Thoracic aorta (tissue), 2 donors: Measurements from ENCODE around the gene MCCD1. TPM values are rescaled to one million over a fixed set of nuclear protein-coding genes. Genes with fewer than 3 reads are reported as not detected.

ENCODE experiments used
- ATAC-seq: fragments of 150-250 bp; one replicate; pipeline ENCODE4 v1.8.0; 2017; ENCODE audit warnings: low read depth; ENCODE audit not compliant: insufficient number of reproducible peaks, low FRiP score
- DNase-seq: peaks from one replicate; pipeline ENCODE4 v3.0.0-alpha.2; 2020; ENCODE audit warnings: low spot score
- H3K27ac ChIP-seq, 2 donors: fragments of 200-600 bp; sonication (generic); 1 replicate in 1 of 2; 2 replicates in 1 of 2; pipeline ENCODE4 v1.5.1; 2016; ENCODE audit warnings: mild to moderate bottlenecking in 2 of 2, moderate library complexity in 2 of 2
- H3K27me3 ChIP-seq: fragments of 200-600 bp; sonication (generic); replicated peaks from 2 replicates; pipeline ENCODE4 v1.6.0; 2016; ENCODE audit warnings: mild to moderate bottlenecking; ENCODE audit not compliant: insufficient read depth
- H3K36me3 ChIP-seq: fragments of 200-600 bp; sonication (generic); one replicate; pipeline ENCODE4 v1.5.1; 2016
- H3K4me1 ChIP-seq, 2 donors: fragments of 200-600 bp; sonication (generic); 1 replicate in 1 of 2; 2 replicates in 1 of 2; pipeline versions ENCODE4 v1.5.1 to v1.6.0; 2016; ENCODE audit warnings: low read depth in 2 of 2, mild to moderate bottlenecking in 1 of 2; ENCODE audit not compliant: control insufficient read depth in 1 of 2
- H3K4me3 ChIP-seq: fragments of 200-600 bp; sonication (generic); 2 replicates; pipeline ENCODE4 v1.5.1; 2016; ENCODE audit warnings: mild to moderate bottlenecking
- H3K9me3 ChIP-seq: fragments of 200-600 bp; sonication (generic); 2 replicates; pipeline ENCODE4 v1.5.1; 2016
- total RNA-seq, 2 donors: library from RNA; depleted of rRNA; stranded (reverse); fragments of >200 nt; gene quantifications; one replicate each; pipeline versions ENCODE4 v1.1.0 to v1.2.3, GENCODE V29; 2016
- TF ChIP-seq, protein P1 (sequence below): fragments of 200-600 bp; sonication (generic); IDR thresholded peaks from one replicate; pipeline ENCODE4 v1.5.1; 2019; ENCODE audit warnings: antibody characterized with exemption

MCCD1 gene
- total RNA-seq, 2 donors from 2014 or later: not detected

DNA sequence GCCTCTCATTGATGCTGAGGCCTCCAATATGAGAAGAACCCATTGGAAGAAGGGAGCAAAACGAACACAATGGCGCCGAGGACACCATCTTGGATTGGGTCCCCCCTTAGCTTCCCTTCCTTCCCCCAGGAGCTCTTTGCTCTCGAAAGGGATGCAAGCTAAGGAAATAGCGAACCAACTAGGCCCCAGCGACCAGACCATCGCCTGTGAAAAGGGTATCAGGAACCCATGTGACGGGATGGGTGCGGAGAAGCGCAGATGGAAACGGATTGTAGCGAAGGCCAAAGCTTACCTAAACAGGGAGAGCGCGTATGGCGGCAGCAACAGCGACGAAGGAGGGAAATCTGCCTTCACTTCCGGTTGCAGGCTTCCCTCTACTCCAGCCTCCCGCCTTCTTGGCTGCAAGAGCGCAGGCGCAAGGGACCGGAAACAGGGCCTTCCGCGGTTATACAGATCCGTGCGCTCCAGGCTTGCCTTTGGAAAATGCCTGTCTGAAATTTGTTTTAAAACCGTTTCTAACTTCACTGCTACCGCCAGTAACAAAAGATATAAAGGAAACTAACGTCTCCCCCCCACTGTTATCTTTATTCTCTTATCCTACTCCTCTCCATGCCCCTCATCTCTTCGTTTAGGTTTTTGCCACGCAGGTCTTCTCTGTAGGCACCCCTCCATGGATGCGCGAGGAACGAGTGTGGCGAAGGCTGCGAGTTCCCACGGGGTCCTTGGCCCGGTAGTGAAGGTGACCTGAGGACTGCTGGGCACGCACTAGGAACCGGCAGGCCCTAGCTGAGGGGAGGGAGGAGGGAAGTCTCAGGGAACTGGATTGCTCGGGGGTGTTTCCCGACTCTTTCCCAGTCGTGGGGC, 13.1 kb downstream of the MCCD1 start, which contains the start of gene DDX39B:
Gene DDX39B, minus strand, starts transcription at position 346 of the 864 bp plus-strand sequence. CDS start 1,471 bp downstream, outside the sequence.
- TF ChIP-seq, protein P1, sequence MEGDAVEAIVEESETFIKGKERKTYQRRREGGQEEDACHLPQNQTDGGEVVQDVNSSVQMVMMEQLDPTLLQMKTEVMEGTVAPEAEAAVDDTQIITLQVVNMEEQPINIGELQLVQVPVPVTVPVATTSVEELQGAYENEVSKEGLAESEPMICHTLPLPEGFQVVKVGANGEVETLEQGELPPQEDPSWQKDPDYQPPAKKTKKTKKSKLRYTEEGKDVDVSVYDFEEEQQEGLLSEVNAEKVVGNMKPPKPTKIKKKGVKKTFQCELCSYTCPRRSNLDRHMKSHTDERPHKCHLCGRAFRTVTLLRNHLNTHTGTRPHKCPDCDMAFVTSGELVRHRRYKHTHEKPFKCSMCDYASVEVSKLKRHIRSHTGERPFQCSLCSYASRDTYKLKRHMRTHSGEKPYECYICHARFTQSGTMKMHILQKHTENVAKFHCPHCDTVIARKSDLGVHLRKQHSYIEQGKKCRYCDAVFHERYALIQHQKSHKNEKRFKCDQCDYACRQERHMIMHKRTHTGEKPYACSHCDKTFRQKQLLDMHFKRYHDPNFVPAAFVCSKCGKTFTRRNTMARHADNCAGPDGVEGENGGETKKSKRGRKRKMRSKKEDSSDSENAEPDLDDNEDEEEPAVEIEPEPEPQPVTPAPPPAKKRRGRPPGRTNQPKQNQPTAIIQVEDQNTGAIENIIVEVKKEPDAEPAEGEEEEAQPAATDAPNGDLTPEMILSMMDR: no peak
- H3K27me3 ChIP-seq: no peaks in the 10 kb centered on the region
- peaks cover 25 to 41% of the 10 kb centered on the region in 2 donors for H3K4me1 ChIP-seq
- H3K27ac ChIP-seq: peak within 1 kb of the TSS; percentile 79 to 98
- peaks cover 25% of the 10 kb centered on the region for H3K36me3 ChIP-seq
- ATAC-seq (peak; percentile 93), DNase-seq (peak; percentile 88)
- H3K4me3 ChIP-seq: peak within 1 kb of the TSS; percentile 85
- H3K9me3 ChIP-seq: no peaks in the 10 kb centered on the region

DNA sequence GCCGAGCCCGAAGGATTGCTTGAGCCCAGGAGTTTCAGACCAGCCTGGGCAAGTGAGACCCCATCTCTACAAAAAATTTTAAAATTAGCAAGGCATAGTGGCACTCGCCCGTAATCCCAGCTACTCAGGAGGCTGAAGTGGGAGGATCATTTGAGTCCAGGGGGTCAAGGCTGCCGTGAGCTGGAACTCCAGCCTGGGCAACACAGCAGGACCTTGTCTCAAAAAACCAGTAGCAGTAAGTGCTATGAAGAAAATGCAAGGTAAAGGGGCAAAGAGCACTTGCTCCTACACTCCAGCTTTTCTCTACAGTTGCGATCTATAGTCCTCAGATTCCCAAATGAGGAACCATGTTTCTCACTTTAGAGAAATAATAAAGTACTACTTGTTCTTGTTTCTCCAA, 14.9 kb downstream of the MCCD1 start:
- TF ChIP-seq, protein P1: no peak
- ATAC-seq (no peak), DNase-seq (no peak)
- Histone ChIP-seq H3K27me3 (no peaks in the 10 kb centered on the region), H3K27ac (no peak overlapping the region), H3K36me3 (peaks cover 13% of the 10 kb centered on the region), H3K9me3 (no peaks in the 10 kb centered on the region), H3K4me3 (no peak overlapping the region), H3K4me1 (peaks cover 32 to 49% of the 10 kb centered on the region in 2 donors)

- H3K4me1 ChIP-seq: peaks cover 24 to 41% of the 10 kb centered on the region in 2 donors
- no peaks in the 10 kb centered on the region for H3K27me3 ChIP-seq
- TF ChIP-seq, protein P1: no peak
- no peak overlapping the region for H3K27ac ChIP-seq
- H3K4me3 ChIP-seq: no peak overlapping the region
- H3K9me3 ChIP-seq: no peaks in the 10 kb centered on the region
- ATAC-seq (no peak), DNase-seq (no peak)
- H3K36me3 ChIP-seq: peaks cover 6% of the 10 kb centered on the region
Observed at GRCh38 chr6:31544676-31545075, 15.9 kb downstream of the MCCD1 start.

GRCh38 chr6:31545291-31545690, 16.5 kb downstream of the MCCD1 start:
- H3K36me3 ChIP-seq: peaks cover 3% of the 10 kb centered on the region
- no peaks in the 10 kb centered on the region for H3K27me3 ChIP-seq
- peaks cover 18 to 35% of the 10 kb centered on the region in 2 donors for H3K4me1 ChIP-seq
- TF ChIP-seq, protein P1: no peak
- no peak overlapping the region for H3K27ac ChIP-seq
- DNase-seq: no peak
- ATAC-seq: no peak
- no peaks in the 10 kb centered on the region for H3K9me3 ChIP-seq
- no peak overlapping the region for H3K4me3 ChIP-seq

DNA sequence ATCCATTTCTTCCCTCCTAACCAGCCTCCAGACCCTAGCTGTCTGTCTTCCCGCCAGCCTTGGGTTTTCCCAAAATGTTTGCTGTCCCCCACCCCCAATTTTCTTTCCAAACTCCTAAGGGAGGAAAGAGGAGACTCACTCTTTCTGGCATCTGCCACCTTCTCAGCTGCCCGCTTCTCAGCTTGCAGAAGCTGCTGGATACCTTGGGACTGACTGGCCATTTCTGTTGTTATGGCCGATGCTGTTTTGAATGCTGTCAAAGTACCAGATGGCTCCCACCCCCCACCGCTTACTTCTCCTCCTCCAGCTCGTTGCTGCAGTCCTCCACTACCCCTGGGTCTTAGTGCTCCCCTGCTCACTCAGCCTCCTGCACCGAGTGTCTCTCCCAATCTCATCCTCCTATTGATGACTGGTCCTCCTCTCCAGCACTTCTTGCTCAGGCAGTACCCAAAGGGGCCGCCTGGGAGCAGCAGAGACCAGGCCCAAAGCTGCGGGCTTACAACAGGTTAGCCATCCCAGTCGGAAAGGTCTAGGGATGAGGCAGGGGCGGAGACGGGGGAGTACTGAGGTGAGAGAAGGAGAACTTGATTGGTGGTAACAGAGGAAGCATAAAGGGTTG, 17.7 kb downstream of the MCCD1 start, which contains the start of gene ATP6V1G2:
Gene ATP6V1G2, minus strand, starts transcription at position 270 of the 619 bp plus-strand sequence. Its CDS starts 49 bp downstream, at position 221.
- Histone ChIP-seq H3K27ac (peak within 1 kb of the TSS; percentile 70 to 76), H3K27me3 (no peaks in the 10 kb centered on the region), H3K9me3 (no peaks in the 10 kb centered on the region), H3K36me3 (peaks cover 12% of the 10 kb centered on the region), H3K4me3 (peak within 1 kb of the TSS; percentile 74), H3K4me1 (peaks cover 13 to 28% of the 10 kb centered on the region in 2 donors)
- DNase-seq: peak; percentile 67
- ATAC-seq: peak; percentile 42
- TF ChIP-seq, protein P1: peak; percentile 97
